Keratinocyte (primary cell): ENCODE measurements around the gene VRK3.

Source experiments
- CTCF ChIP-seq, 3 experiments: IDR thresholded peaks in 1 of 3; conservative IDR thresholded peaks in 1 of 3; optimal IDR thresholded peaks in 1 of 3; 2 replicates in 2 of 3; 3 replicates in 1 of 3; pipeline versions ENCODE3 to v1.5.1; 2011; ENCODE audit warnings: low read length in 3 of 3, mild to moderate bottlenecking in 3 of 3, moderate library complexity in 2 of 3, control low read depth in 1 of 3, inconsistent platforms in 1 of 3; ENCODE audit not compliant: insufficient read depth in 2 of 3; ENCODE audit errors: extremely low read depth in 1 of 3
- EZH2 ChIP-seq: IDR thresholded peaks from one replicate; pipeline ENCODE4 v1.6.1; 2012; ENCODE audit warnings: inconsistent platforms, mild to moderate bottlenecking, low read length, moderate library complexity

GRCh38 chr19:50047671-50048070, 22.5 kb upstream of the VRK3 start:
- no peak for TF ChIP-seq CTCF (optimal IDR thresholded peaks at IDR 0.05 in 1 of 3, IDR thresholded peaks at IDR 0.05 in 1 of 3, conservative IDR thresholded peaks at IDR 0.05 in 1 of 3; ENCODE audit: extremely low read depth in 1 of 3, insufficient read depth in 2 of 3, low read length in 3 of 3)
- no peak for TF ChIP-seq EZH2
